Common myeloid progenitor, CD34-positive (primary cell): ENCODE results near the gene CDH23.

Experiments
- CTCF ChIA-PET: fragments of 350-600 bp; sonication (Branson Sonifier 250); formaldehyde crosslinking; loops from one replicate; lab custom pipeline; 2021; ENCODE audit warnings: antibody characterized with exemption; lab: Charles Lee
- POLR2A ChIA-PET: fragments of 350-600 bp; sonication (Branson Sonifier 250); formaldehyde crosslinking; loops from one replicate; lab custom pipeline; 2021; ENCODE audit warnings: antibody characterized with exemption; lab: Charles Lee
- DNase-seq, 3 donors: peaks; one replicate each; pipeline versions ENCODE4 v3.0.0 to v3.0.0-alpha.2; 2013
- H3K27ac ChIP-seq, 2 experiments: 1 replicate in 1 of 2; 2 replicates in 1 of 2; pipeline ENCODE4 v1.7.0; 2013; ENCODE audit warnings: inconsistent platforms in 2 of 2, low read length in 2 of 2, mild to moderate bottlenecking in 2 of 2, low read depth in 1 of 2, moderate library complexity in 1 of 2; ENCODE audit not compliant: severe bottlenecking in 2 of 2, insufficient read depth in 1 of 2, poor library complexity in 1 of 2
- H3K27me3 ChIP-seq, 5 experiments: replicated peaks in 2 of 5; 1 replicate in 3 of 5; 2 replicates in 2 of 5; pipeline versions ENCODE4 v1.6.1 to v1.7.0; 2013; ENCODE audit warnings: low read length in 4 of 5, mild to moderate bottlenecking in 2 of 5, moderate library complexity in 2 of 5, inconsistent platforms in 1 of 5; ENCODE audit not compliant: insufficient read depth in 5 of 5, control insufficient read depth in 4 of 5
- H3K36me3 ChIP-seq, 4 experiments: 1 replicate in 2 of 4; 2 replicates in 2 of 4; pipeline versions ENCODE4 v1.6.1 to v1.7.0; 2013; ENCODE audit warnings: low read length in 3 of 4, control low read depth in 1 of 4, mild to moderate bottlenecking in 1 of 4; ENCODE audit not compliant: control insufficient read depth in 4 of 4, insufficient read depth in 4 of 4
- H3K4me1 ChIP-seq, 4 experiments: 1 replicate in 3 of 4; 2 replicates in 1 of 4; pipeline versions ENCODE4 v1.6.1 to v1.7.1; 2013; ENCODE audit warnings: low read length in 3 of 4, mild to moderate bottlenecking in 3 of 4, control low read depth in 1 of 4, inconsistent platforms in 1 of 4, moderate library complexity in 1 of 4; ENCODE audit not compliant: control insufficient read depth in 4 of 4, insufficient read depth in 4 of 4; ENCODE audit errors: control extremely low read depth in 1 of 4
- H3K4me3 ChIP-seq, 7 experiments: 1 replicate in 4 of 7; 2 replicates in 3 of 7; pipeline versions ENCODE4 v1.5.1 to v1.7.0; 2013; ENCODE audit warnings: mild to moderate bottlenecking in 7 of 7, low read length in 6 of 7, moderate library complexity in 6 of 7, inconsistent platforms in 2 of 7, low read depth in 2 of 7, control low read depth in 1 of 7; ENCODE audit not compliant: insufficient read depth in 4 of 7, control insufficient read depth in 1 of 7; ENCODE audit errors: extremely low read depth in 1 of 7
- H3K9me3 ChIP-seq, 5 experiments: 1 replicate in 4 of 5; 2 replicates in 1 of 5; pipeline versions ENCODE4 v1.6.1 to v1.7.1; 2013; ENCODE audit warnings: low read length in 4 of 5, mild to moderate bottlenecking in 2 of 5, inconsistent platforms in 1 of 5, low read depth in 1 of 5, moderate library complexity in 1 of 5; ENCODE audit not compliant: control insufficient read depth in 4 of 5, insufficient read depth in 2 of 5; ENCODE audit errors: control extremely low read depth in 1 of 5
- WGBS: methylation state at CpG from one replicate; pipeline ENCODE4 v1.1.5; 2013; ENCODE audit not compliant: insufficient coverage; 5-methylcytosine and 5-hydroxymethylcytosine counted together

Gene CDH23

GRCh38 chr10:71423901-71424300, 27.2 kb downstream of the CDH23 start:
- H3K27me3 ChIP-seq, result peaks cover 0 to 7% (median 0%) of the 10 kb centered on the region in 5 experiments
- no peak for DNase-seq
- no peak overlapping the region for H3K27ac ChIP-seq
- ChIA-PET CTCF (no interaction called here), POLR2A (no interaction called here)
- H3K4me1 ChIP-seq, result no peaks in the 10 kb centered on the region
- no peak overlapping the region for H3K4me3 ChIP-seq
- H3K9me3 ChIP-seq, result no peaks in the 10 kb centered on the region
- WGBS, result 95% methylated on average over 8 of the region's 12 CpGs
- no peaks in the 10 kb centered on the region for H3K36me3 ChIP-seq

GRCh38 chr10:71424496-71425194, 27.9 kb downstream of the CDH23 start:
- WGBS, result 94% methylated on average over 9 of the region's 9 CpGs
- Histone ChIP-seq H3K4me1 (no peaks in the 10 kb centered on the region), H3K27me3 (peaks cover 0 to 7% (median 0%) of the 10 kb centered on the region in 5 experiments), H3K36me3 (no peaks in the 10 kb centered on the region), H3K9me3 (no peaks in the 10 kb centered on the region), H3K4me3 (no peak overlapping the region), H3K27ac (no peak overlapping the region)
- ChIA-PET POLR2A (interaction anchor here (0.5 kb wide), 1 partner anchor 37 kb away, joined by 3 read pairs; no protein-coding TSS in a partner anchor), CTCF (interaction anchor here (1.1 kb wide), 1 partner anchor 16 kb away, joined by 3 read pairs; no protein-coding TSS in a partner anchor)
- no peak for DNase-seq

GRCh38 chr10:71426058-71426605, 29.4 kb downstream of the CDH23 start:
- Histone ChIP-seq H3K4me3 (no peak overlapping the region), H3K27ac (no peak overlapping the region), H3K9me3 (no peaks in the 10 kb centered on the region), H3K36me3 (no peaks in the 10 kb centered on the region), H3K27me3 (peaks cover 0 to 5% (median 0%) of the 10 kb centered on the region in 5 experiments), H3K4me1 (no peaks in the 10 kb centered on the region)
- whole genome bisulfite sequencing, result 97% methylated on average over 4 of the region's 6 CpGs
- no peak for DNase-seq
- CTCF ChIA-PET, result no interaction called here
- POLR2A ChIA-PET, result no interaction called here

- H3K4me3 ChIP-seq, result no peak overlapping the region
- no peaks in the 10 kb centered on the region for H3K36me3 ChIP-seq
- H3K4me1 ChIP-seq, result no peaks in the 10 kb centered on the region
- WGBS, result 97% methylated on average over 5 of the region's 5 CpGs
- no peak for DNase-seq
- ChIA-PET CTCF (no interaction called here), POLR2A (no interaction called here)
- H3K27me3 ChIP-seq, result peaks cover 0 to 3% (median 0%) of the 10 kb centered on the region in 5 experiments
- H3K9me3 ChIP-seq, result no peaks in the 10 kb centered on the region
- no peak overlapping the region for H3K27ac ChIP-seq
These were observed 30.5 kb downstream of the CDH23 start for GRCh38 chr10:71427246-71427645.

GRCh38 chr10:71429304-71429703, 32.6 kb downstream of the CDH23 start:
- POLR2A ChIA-PET, result interaction anchor here (0.6 kb wide), 1 partner anchor 154 kb away, joined by 3 read pairs; no protein-coding TSS in a partner anchor
- H3K9me3 ChIP-seq, result no peaks in the 10 kb centered on the region
- CTCF ChIA-PET, result interaction anchor here (1.0 to 3.7 kb wide), 4 partner anchors 11 to 139 kb away, joined by 3 to 15 read pairs (median 4); no protein-coding TSS in a partner anchor
- H3K36me3 ChIP-seq, result no peaks in the 10 kb centered on the region
- no peaks in the 10 kb centered on the region for H3K27me3 ChIP-seq
- H3K4me3 ChIP-seq, result no peak overlapping the region
- no peaks in the 10 kb centered on the region for H3K4me1 ChIP-seq
- 95% methylated on average over 8 of the region's 8 CpGs for WGBS
- DNase-seq, result no peak
- no peak overlapping the region for H3K27ac ChIP-seq

GRCh38 chr10:71429929-71430328, 33.2 kb downstream of the CDH23 start:
- 100% methylated on average over 2 of the region's 2 CpGs for WGBS
- Histone ChIP-seq H3K9me3 (no peaks in the 10 kb centered on the region), H3K27me3 (no peaks in the 10 kb centered on the region), H3K27ac (no peak overlapping the region), H3K4me1 (no peaks in the 10 kb centered on the region), H3K4me3 (no peak overlapping the region), H3K36me3 (no peaks in the 10 kb centered on the region)
- POLR2A ChIA-PET, result no interaction called here
- DNase-seq, result peak in 2 of 3 donors; percentile 7 to 13
- CTCF ChIA-PET, result interaction anchor here (0.7 to 3.7 kb wide), 4 partner anchors 11 to 138 kb away, joined by 4 to 15 read pairs (median 4); no protein-coding TSS in a partner anchor
